HepG2 (cell line): ENCODE results near the gene TOR4A. TPM values are rescaled to one million over a fixed set of nuclear protein-coding genes. Genes with fewer than 3 reads are reported as not detected.

Source experiments
- AHR ChIP-seq: IDR thresholded peaks from 2 replicates; pipeline ENCODE4 v1.6.1; 2018; ENCODE audit warnings: missing genetic modification reagents, missing compliant biosample characterization
- HCFC1 ChIP-seq: fragments of 150-350 bp; IDR thresholded peaks from 2 replicates; pipeline ENCODE4 v1.6.1; 2014; ENCODE audit warnings: low read depth, low read length
- HNRNPUL1 ChIP-seq: fragments of 200-400 bp; formaldehyde crosslinking; IDR thresholded peaks from 2 replicates; pipeline ENCODE4 v1.6.1; 2017; ENCODE audit warnings: low read depth, mild to moderate bottlenecking, low read length, moderate library complexity
- IKZF4 ChIP-seq: sonication (generic); formaldehyde crosslinking; IDR thresholded peaks from 2 replicates; pipeline ENCODE4 v1.5.1; 2020; ENCODE audit warnings: borderline replicate concordance, mild to moderate bottlenecking, low read depth, missing genetic modification reagents; ENCODE audit errors: not compliant biosample characterization
- JDP2 ChIP-seq: sonication (generic); formaldehyde crosslinking; IDR thresholded peaks from 2 replicates; pipeline ENCODE4 v1.8.1; 2022; ENCODE audit warnings: missing genetic modification reagents, borderline replicate concordance
- NFKB2 ChIP-seq: sonication (generic); formaldehyde crosslinking; IDR thresholded peaks from 2 replicates; pipeline ENCODE4 v1.4.0; 2020; ENCODE audit warnings: missing genetic modification reagents, borderline replicate concordance
- NONO ChIP-seq, 2 experiments: fragments of 450-650 bp in 1 of 2; sonication (generic) in 1 of 2; formaldehyde crosslinking in 1 of 2; IDR thresholded peaks in 1 of 2; conservative IDR thresholded peaks in 1 of 2; 2 replicates each; pipeline versions ENCODE4 v1.6.1 to v1.8.0; 2017 to 2022; ENCODE audit warnings: mild to moderate bottlenecking in 1 of 2, missing genetic modification reagents in 1 of 2, moderate library complexity in 1 of 2
- POLR2A ChIP-seq, 2 experiments: IDR thresholded peaks; 2 replicates each; pipeline ENCODE4 v1.6.1; 2011; ENCODE audit warnings: low read depth in 2 of 2, low read length in 2 of 2, mild to moderate bottlenecking in 1 of 2, moderate library complexity in 1 of 2; ENCODE audit not compliant: insufficient read depth in 1 of 2
- ZBTB4 ChIP-seq: sonication (generic); formaldehyde crosslinking; IDR thresholded peaks from 2 replicates; pipeline ENCODE4 v1.4.0; 2020; ENCODE audit warnings: missing genetic modification reagents, mild to moderate bottlenecking, borderline replicate concordance
- ZFP91 ChIP-seq: sonication (generic); formaldehyde crosslinking; IDR thresholded peaks from 2 replicates; pipeline ENCODE4 v1.9.0; 2022; ENCODE audit warnings: missing genetic modification reagents, mild to moderate bottlenecking, borderline replicate concordance
- ZNF281 ChIP-seq: sonication (generic); formaldehyde crosslinking; IDR thresholded peaks from 2 replicates; pipeline ENCODE4 v1.4.0; 2020; ENCODE audit warnings: missing genetic modification reagents, borderline replicate concordance
- ZNF354B ChIP-seq: sonication (generic); formaldehyde crosslinking; IDR thresholded peaks from 2 replicates; pipeline ENCODE4 v1.8.0; 2022; ENCODE audit warnings: mild to moderate bottlenecking, missing genetic modification reagents
- ZNF7 ChIP-seq: IDR thresholded peaks from 2 replicates; pipeline ENCODE4 v1.6.1; 2016; ENCODE audit warnings: missing biosample characterization, missing genetic modification reagents
- ZNF703 ChIP-seq: sonication (generic); formaldehyde crosslinking; IDR thresholded peaks from 2 replicates; pipeline ENCODE4 v1.5.1; 2020; ENCODE audit warnings: missing genetic modification reagents, mild to moderate bottlenecking, moderate library complexity, borderline replicate concordance
- ZNF776 ChIP-seq: sonication (generic); formaldehyde crosslinking; IDR thresholded peaks from 2 replicates; pipeline ENCODE4 v1.4.0; 2020; ENCODE audit warnings: mild to moderate bottlenecking, missing genetic modification reagents
- polyA plus RNA-seq, 8 experiments: library from polyadenylated mRNA; depleted of rRNA in 3 of 8; stranded (reverse) in 7 of 8; unstranded in 1 of 8; fragments of >200 nt; fragmentation: Illumina TruSeq in 4 of 8; extraction: Trizol in 4 of 8; gene quantifications; 2 replicates each; pipeline versions ENCODE4 v1.2.1 to v1.2.3, GENCODE V29; 2011 to 2016; ENCODE audit warnings: low read depth in 4 of 8, missing spikeins in 1 of 8, mixed read lengths in 1 of 8; ENCODE audit not compliant: insufficient read depth in 1 of 8
- total RNA-seq, 5 experiments: library from RNA; depleted of rRNA; stranded (reverse); fragments of >200 nt; fragmentation: Illumina TruSeq; extraction: Trizol; gene quantifications; 2 replicates each; pipeline ENCODE4 v1.2.3, GENCODE V29; 2016; ENCODE audit warnings: low read depth in 1 of 5

The TOR4A gene
- total and polyA plus RNA-seq, 2 of the 13 experiments (the other 11 are each of a cell fraction or from before 2014, with no cell fraction given) = 11.1 to 14.2 TPM

- TF ChIP-seq ZNF281 (CRISPR knock-in tag) (no peak), AHR (CRISPR knock-in tag) (no peak), JDP2 (CRISPR knock-in tag) (no peak), HNRNPUL1 (no peak), NONO (IDR thresholded peaks at IDR 0.05) (no peak), NONO (CRISPR knock-in tag; conservative IDR thresholded peaks at IDR 0.05) (no peak), ZNF776 (no peak), ZBTB4 (CRISPR knock-in tag) (no peak), NFKB2 (CRISPR knock-in tag) (0 out of 2 replicates have a peak, but pooled peaks have one; percentile 25), IKZF4 (CRISPR knock-in tag) (peak; percentile 58), ZNF7 (no peak), HCFC1 (no peak), ZFP91 (CRISPR knock-in tag) (no peak), ZNF354B (CRISPR knock-in tag) (no peak), ZNF703 (CRISPR knock-in tag) (no peak), POLR2A (IDR thresholded peaks at IDR 0.05; ENCODE audit: insufficient read depth in 1 of 2, low read depth in 2 of 2, low read length in 2 of 2) (no peak)
Measured at GRCh38 chr9:137234055-137234697, 43.4 kb upstream of the TOR4A start (continued).
